ENCODE data around the gene JMJD1C.
A peak's percentile ranks its signal among the peaks of the same experiment; 100 is the strongest.
"Not testable (repeated sequence)": the region's sequence is repeated elsewhere in the genome, so short reads cannot be mapped to it uniquely, and the experiment has no call there.

The JMJD1C gene

DNA sequence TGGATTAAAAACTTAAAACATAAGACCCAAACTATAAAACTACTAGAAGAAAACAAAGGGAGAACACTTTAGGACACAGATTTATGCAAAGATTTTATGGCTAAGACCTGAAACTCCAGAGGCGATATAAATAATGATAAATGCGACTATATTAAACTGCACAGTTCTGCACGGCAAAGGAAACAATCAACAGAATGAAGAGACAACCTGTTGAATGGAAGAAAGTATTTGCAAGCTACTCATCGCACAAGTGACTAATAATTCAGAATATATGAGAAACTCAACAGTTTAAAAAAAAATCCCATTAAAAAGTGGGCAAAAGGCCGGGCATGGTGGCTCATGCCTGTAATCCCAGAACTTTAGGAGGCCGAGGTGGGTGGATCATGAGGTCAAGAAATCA is 73.6 kb downstream of the JMJD1C start:
- DNase-seq (ENCODE audit: low spot score), result no peak

- no peak for DNase-seq (ENCODE audit: low spot score)
These were observed 74.0 kb downstream of the JMJD1C start for GRCh38 chr10:63391812-63392211.

DNA sequence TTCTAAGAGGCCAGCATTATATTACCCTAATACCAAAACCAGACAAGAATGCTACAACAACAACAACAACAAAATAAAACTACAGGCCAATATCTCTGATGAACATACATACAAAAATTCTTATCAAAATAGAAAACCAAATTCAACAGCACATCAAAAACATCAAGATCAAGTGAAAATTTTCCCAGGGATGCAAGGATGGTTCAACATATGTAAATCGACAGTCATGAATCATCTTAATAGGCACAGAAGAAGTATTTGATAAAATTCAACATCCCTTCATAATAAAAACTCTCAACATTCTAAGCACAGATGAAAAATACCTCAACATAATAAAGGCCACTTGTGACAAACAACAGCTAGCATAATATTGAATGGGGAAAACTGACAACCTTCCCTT is 75.3 kb downstream of the JMJD1C start:
- no peak for DNase-seq (ENCODE audit: low spot score)

DNA sequence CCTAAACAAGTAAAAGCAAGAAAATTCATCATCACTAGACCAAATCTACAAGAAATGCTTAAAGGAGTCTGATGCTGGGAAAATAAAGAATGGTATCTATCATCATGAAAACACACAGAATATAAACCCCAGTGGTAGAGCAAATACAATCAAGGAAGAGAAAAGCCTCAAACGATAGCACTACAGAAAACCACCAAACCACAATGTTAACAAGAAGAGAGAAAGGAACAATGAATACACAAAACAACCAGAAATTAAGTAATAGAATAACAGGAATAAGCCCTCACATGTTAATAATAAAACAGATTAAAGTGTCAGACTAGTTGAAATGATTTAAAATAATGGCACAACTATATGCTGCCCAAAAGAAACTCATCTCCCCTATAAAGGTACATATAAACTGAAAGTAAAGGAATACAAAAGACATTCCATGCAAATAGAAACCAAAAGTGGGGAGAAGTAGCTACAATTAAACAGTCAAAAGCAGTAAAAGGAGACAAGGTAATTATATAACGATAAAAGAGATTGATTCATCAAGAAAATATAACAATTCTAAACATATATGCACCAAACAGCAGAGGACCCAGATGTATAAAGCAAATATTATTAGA is 77.3 kb downstream of the JMJD1C start:
- DNase-seq (ENCODE audit: low spot score), result no peak

GRCh38 chr10:63385254-63385653 is 80.5 kb downstream of the JMJD1C start:
- no peak for DNase-seq (ENCODE audit: low spot score)

GRCh38 chr10:63384675-63385074 is 81.1 kb downstream of the JMJD1C start:
- DNase-seq (ENCODE audit: low spot score), result no peak

DNA sequence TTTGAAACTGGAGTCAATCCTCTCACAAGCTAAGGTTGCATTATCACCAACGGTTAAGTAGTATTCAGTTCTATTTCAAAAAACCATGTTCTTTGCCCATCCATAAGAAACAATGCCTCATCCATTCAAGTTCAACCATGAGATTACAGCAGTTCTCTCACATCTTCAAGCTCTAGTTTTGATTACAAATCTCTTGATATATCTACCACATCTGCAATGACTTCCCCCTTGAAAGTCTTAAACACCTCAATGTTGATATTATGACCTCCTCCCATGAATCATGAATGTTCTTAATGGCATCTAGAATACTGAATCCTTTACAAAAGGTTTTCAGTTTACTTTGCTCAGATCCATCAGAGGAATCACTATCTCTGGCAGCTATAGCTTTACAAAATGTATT is 81.8 kb downstream of the JMJD1C start:
- DNase-seq (ENCODE audit: low spot score), result no peak

GRCh38 chr10:63383141-63383540 is 82.6 kb downstream of the JMJD1C start:
- no peak for DNase-seq (ENCODE audit: low spot score)

- DNase-seq (ENCODE audit: low spot score), result no peak
These were observed 83.7 kb downstream of the JMJD1C start for GRCh38 chr10:63382066-63382465.

DNA sequence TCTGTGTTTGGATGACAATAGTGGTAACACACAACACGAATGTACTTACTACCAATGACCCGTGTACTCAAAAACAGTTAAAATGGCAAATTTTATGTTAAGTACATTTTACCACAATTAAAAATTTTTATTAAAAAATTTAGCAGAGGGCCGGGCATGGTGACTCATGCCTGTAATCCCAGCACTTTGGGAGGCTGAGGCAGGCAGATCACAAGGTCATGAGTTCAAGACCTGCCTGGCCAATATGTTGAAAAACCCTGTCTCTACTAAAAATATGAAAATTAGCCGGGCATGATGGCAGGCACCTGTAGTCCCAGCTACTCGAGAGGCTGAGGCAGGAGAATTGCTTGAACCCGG is 88.5 kb downstream of the JMJD1C start:
- not testable (repeated sequence) for DNase-seq (ENCODE audit: low spot score)

GRCh38 chr10:63376560-63377304 is 89.0 kb downstream of the JMJD1C start:
- DNase-seq (ENCODE audit: low spot score), result peak; percentile 62

GRCh38 chr10:63375859-63376258 is 89.9 kb downstream of the JMJD1C start:
- DNase-seq (ENCODE audit: low spot score), result no peak

- peak; percentile 7 for DNase-seq (ENCODE audit: low spot score)
These were observed 90.3 kb downstream of the JMJD1C start for GRCh38 chr10:63375458-63375857.

DNA sequence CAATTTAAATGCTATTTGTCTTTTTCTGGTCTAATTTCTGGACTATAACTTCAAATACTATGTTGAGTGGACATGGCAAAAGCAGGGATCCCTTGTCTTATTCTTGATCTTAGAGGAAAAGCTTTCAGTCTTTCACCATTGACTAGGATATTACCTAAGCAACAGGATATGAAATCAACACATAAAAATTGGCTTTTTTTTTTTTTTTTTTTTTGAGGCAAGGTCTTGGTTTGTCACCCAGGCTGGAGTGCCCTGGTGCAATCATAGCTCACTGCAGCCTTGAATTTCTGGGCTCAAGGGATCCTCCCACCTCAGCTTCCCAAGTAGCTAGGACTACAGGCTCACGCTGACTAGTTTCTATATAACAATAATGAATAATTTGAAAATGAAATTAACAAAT is 90.8 kb downstream of the JMJD1C start:
- DNase-seq (ENCODE audit: low spot score), result peak; percentile 48

DNA sequence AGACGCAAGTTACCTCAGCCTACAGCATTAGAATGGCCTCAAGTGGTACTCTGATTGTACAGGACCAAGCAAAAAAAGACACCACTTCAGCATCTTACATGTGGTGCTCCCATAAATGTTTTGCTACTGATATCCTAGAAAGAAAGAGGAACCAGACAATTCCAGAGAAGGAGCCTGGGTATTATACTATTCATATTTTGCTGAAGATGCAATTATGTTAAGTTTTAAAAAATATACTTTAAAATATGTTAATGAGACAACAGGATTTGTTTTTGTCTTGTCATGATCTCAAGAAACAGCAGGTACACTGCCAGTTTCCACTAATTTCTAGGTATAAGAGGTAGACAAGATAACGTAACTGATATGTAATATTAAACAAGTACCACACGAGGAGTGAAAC is 92.6 kb downstream of the JMJD1C start:
- no peak for DNase-seq (ENCODE audit: low spot score)

- no peak for DNase-seq (ENCODE audit: low spot score)
These were observed 96.1 kb downstream of the JMJD1C start for GRCh38 chr10:63369711-63370110.

- DNase-seq (ENCODE audit: low spot score), result no peak
These were observed 97.4 kb downstream of the JMJD1C start for GRCh38 chr10:63368365-63368764.

DNA sequence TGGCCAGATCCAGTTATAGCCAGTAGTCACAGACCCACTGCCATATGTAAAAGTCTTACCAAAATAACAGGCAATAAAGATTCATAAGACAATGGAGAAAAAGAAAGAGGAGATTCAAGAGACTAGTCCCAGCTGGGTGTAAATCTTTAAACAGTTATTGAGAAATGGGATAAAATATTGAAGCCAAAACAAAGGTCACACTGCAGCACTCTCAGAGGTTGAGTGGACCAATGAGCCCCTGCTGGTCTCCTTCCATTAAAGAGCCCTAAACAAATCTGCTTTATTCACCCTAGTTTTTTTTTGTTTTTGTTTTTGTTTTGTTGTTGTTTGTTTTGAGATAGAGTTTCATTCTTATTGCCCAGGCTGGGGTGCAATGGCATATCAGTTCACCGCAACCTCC is 98.8 kb downstream of the JMJD1C start:
- DNase-seq (ENCODE audit: low spot score), result no peak

GRCh38 chr10:63365976-63366765 is 99.6 kb downstream of the JMJD1C start:
- DNase-seq (ENCODE audit: low spot score), result no peak

GRCh38 chr10:63364918-63365317 is 100.9 kb downstream of the JMJD1C start:
- no peak for DNase-seq (ENCODE audit: low spot score)

DNA sequence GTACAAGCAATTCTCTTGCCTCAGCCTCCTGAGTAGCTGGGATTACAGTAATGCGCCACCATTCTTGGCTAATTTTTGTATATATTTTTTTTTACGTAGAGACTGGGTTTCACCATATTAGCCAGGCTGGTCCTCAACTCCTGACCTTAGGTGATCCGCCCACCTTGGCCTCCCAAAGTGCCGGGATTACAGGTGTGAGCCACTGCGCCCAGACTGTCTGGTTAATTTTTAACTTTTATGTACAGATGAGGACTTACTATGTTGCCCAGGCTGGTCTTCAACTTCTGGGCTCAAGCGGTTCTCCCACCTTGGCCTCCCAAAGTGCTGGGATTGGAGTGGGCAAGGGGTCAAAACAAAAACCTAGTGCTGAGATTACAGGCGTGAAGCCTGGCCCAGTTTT is 101.8 kb downstream of the JMJD1C start:
- no peak for DNase-seq (ENCODE audit: low spot score)

DNA sequence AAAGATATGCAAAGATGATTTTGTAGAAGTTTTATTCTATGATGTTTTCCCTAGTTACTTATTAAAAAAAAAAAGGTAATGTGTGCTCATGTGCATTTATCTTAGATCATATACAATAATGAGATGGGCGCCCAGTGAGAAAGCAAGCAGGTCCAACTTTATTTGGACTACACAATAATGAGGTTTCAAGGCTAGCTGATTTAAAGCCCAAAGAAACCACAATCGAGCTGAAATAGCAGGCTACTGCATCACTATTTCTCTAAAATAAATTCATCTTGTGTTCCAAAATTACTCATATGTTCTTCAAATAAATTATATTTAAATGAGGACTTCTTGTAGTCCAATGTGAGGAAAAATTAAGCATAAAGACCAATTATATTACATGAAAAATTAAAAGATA is 110.1 kb downstream of the JMJD1C start:
- DNase-seq (ENCODE audit: low spot score), result no peak

- DNase-seq (ENCODE audit: low spot score), result no peak
These were observed 112.8 kb downstream of the JMJD1C start for GRCh38 chr10:63352976-63353375.
